ENCODE data around the gene SRPX2. TPM values are rescaled to one million over a fixed set of nuclear protein-coding genes. Genes with fewer than 3 reads are reported as not detected.
"Not testable (repeated sequence)": the region's sequence is repeated elsewhere in the genome, so short reads cannot be mapped to it uniquely, and the experiment has no call there.

The SRPX2 gene
- total RNA-seq, 4 donors from 2014 or later: 77.9 to 327 (median 148) TPM

DNA sequence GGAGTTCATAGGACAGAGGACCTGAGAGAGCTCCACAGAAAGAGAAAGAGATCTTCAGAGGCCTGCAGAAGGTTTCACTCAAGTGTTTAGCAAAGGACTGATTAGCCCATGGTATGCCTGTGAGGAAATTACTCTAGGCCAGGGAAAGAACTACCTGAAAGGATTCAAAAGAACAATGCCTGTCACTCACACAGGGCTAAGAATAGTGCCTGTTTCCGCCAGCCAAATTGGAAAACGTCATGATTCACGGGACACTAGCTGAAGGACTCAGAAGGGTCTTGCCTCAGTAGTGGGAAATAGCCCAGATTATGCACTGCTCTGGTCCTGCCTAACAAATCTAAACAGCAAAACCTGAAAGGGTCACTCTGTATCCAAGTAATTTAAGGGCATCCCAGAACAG is 66.8 kb downstream of the SRPX2 start:
- DNase-seq (ENCODE audit: low spot score) (no peak), ATAC-seq (ENCODE audit: low FRiP score) (no peak)
- TF ChIP-seq, protein P1, sequence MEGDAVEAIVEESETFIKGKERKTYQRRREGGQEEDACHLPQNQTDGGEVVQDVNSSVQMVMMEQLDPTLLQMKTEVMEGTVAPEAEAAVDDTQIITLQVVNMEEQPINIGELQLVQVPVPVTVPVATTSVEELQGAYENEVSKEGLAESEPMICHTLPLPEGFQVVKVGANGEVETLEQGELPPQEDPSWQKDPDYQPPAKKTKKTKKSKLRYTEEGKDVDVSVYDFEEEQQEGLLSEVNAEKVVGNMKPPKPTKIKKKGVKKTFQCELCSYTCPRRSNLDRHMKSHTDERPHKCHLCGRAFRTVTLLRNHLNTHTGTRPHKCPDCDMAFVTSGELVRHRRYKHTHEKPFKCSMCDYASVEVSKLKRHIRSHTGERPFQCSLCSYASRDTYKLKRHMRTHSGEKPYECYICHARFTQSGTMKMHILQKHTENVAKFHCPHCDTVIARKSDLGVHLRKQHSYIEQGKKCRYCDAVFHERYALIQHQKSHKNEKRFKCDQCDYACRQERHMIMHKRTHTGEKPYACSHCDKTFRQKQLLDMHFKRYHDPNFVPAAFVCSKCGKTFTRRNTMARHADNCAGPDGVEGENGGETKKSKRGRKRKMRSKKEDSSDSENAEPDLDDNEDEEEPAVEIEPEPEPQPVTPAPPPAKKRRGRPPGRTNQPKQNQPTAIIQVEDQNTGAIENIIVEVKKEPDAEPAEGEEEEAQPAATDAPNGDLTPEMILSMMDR (IDR thresholded peaks at IDR 0.05): no peak

DNA sequence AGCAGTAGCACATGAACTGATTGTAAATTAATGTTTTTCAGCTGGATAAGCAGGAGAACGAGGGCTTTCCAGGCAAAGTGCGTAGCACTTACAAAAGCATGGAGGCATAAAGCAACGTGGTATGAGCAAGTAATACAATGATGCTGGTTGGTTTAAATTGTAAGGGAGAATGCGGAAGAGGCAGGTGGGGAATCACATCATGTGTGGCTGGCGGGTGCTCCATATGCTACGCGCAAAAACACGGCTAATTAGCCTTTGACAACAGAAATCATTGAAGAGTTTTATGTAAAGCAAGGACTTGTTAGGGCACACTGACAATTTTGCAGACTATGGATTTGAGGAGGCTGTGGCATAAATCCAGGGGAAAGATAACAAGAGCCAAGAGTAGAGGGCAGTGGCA is 73.4 kb downstream of the SRPX2 start:
- no peak for DNase-seq (ENCODE audit: low spot score)
- ATAC-seq (ENCODE audit: low FRiP score): no peak
- TF ChIP-seq, protein P1 (IDR thresholded peaks at IDR 0.05): no peak

DNA sequence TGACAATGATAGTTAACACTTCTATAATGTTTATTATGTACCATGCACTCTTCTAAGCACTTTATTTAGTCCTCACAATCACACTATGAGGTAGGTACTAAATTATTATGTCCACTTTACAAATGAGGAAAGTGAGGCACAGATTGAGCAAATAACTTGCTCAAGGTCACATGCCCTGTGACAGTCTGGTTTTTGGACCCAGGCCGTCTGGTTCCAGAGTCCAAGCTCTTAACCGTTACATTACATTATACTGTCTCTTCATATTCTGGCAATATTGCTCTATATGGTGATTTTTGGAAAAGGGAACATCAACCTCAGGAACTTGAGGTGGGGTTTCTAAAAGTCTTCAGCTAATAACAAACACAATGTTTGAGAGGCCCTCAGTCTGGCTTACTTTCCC is 75.1 kb downstream of the SRPX2 start:
- TF ChIP-seq, protein P1 (IDR thresholded peaks at IDR 0.05): no peak
- no peak for DNase-seq (ENCODE audit: low spot score)
- ATAC-seq (ENCODE audit: low FRiP score): no peak

DNA sequence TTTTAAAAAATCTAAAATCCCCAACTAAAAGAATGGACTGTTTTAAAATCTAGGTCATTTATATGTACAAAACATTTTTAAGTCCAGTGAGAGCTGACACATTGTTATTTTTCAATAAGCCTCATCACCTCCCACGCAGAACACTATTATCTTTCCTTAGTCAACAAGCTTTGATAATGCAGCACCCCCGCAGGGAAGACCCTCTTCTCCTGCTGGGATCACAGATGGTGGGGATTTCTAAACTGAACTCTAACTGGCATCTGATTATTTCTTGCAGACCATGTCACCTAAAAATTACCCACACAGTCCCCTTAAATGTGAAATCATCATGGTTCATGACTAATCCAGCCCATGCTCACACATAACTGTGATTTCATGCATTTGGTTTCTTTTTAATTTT is 76.3 kb downstream of the SRPX2 start:
- TF ChIP-seq, protein P1 (IDR thresholded peaks at IDR 0.05): no peak
- ATAC-seq (ENCODE audit: low FRiP score) (no peak), DNase-seq (ENCODE audit: low spot score) (no peak)

DNA sequence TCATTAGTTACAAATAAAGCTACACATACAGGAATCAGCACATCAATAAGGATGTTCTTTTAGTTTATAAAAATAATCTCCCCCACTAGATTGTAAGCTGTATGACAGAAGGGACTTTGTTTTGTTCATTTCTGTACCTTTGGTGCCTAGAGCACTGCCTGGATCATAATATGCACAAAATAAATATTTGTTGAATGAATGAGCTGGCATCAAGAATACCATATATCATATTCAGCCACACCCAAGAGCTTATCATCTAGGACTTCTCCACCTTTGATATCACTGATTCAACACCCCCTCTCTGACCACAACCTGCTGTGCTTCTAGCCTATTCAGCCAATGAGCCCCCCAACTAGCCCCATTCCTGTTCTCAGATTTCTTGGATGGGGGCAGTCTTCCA is 77.3 kb downstream of the SRPX2 start:
- DNase-seq (ENCODE audit: low spot score) (no peak), ATAC-seq (ENCODE audit: low FRiP score) (no peak)
- TF ChIP-seq, protein P1 (IDR thresholded peaks at IDR 0.05): no peak

DNA sequence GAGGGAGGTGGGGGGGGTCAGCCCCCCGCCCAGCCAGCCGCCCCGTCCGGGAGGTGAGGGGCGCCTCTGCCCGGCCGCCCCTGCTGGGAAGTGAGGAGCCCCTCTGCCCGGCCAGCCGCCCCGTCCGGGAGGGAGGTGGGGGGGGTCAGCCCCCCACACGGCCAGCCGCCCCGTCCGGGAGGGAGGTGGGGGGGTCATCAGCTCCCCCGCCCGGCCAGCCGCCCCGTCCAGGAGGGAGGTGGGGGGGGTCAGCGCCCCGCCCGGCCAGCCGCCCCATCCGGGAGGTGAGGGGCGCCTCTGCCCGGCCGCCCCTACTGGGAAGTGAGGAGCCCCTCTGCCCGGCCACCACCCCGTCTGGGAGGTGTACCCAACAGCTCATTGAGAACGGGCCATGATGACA is 80.0 kb downstream of the SRPX2 start:
- DNase-seq (ENCODE audit: low spot score); ATAC-seq (ENCODE audit: low FRiP score): not testable (repeated sequence)

Other genes with a start within 250 kb of the SRPX2 start
- gene PCDH19, start 233.9 kb upstream of the SRPX2 start, total RNA-seq: 1 to 10 TPM in 3 of 4 donors, under 1 TPM in 1; 0.74 to 4.3 (median 2.3) TPM
- gene TNMD, start 59.3 kb upstream of the SRPX2 start, total RNA-seq: 10 to 100 TPM in 3 of 4 donors, 1 to 10 TPM in 1; 3.0 to 80.5 (median 18.1) TPM
- gene TSPAN6, start 7.4 kb upstream of the SRPX2 start, total RNA-seq: 10 to 100 TPM; 27.3 to 55.5 (median 38.4) TPM
- 10 to 100 TPM; 10.2 to 37.2 (median 14.8) TPM for gene SYTL4, start 87.9 kb downstream of the SRPX2 start, total RNA-seq
- gene CSTF2, start 176.2 kb downstream of the SRPX2 start, total RNA-seq: 10 to 100 TPM in 2 of 4 donors, 1 to 10 TPM in 2; 7.8 to 10.1 (median 9.8) TPM
- under 1 TPM in 2 of 4 donors, not detected in 2; 0.25 to 0.84 TPM for gene NOX1, start 230.2 kb downstream of the SRPX2 start, total RNA-seq

All from omental fat pad (tissue), 4 donors.